Mesothelial cell of epicardium (in vitro differentiated cells): Measurements from ENCODE around the gene CARNS1. TPM values are rescaled to one million over a fixed set of nuclear protein-coding genes. Genes with fewer than 3 reads are reported as not detected.

Experiments
- DNase-seq, 2 experiments: peaks; one replicate each; pipeline ENCODE4 v3.0.0; 2021; ENCODE audit warnings: low spot score in 2 of 2; ENCODE audit not compliant: unreplicated experiment in 2 of 2
- H3K27ac Mint-ChIP-seq: 2 replicates; pipeline ENCODE4 v1.8.0; 2021; ENCODE audit warnings: mixed read lengths
- H3K27me3 Mint-ChIP-seq: 2 replicates; pipeline ENCODE4 v1.8.0; 2021; ENCODE audit warnings: low read depth, mixed read lengths
- H3K36me3 Mint-ChIP-seq: 2 replicates; pipeline ENCODE4 v1.8.0; 2021; ENCODE audit warnings: mixed read lengths
- H3K4me1 Mint-ChIP-seq: 2 replicates; pipeline ENCODE4 v1.8.0; 2021; ENCODE audit warnings: mixed read lengths
- H3K4me3 Mint-ChIP-seq: 2 replicates; pipeline ENCODE4 v1.8.0; 2021; ENCODE audit warnings: mild to moderate bottlenecking, moderate library complexity, mixed read lengths
- H3K9me3 Mint-ChIP-seq: 2 replicates; pipeline ENCODE4 v1.8.0; 2021; ENCODE audit warnings: mixed read lengths
- total RNA-seq: library from RNA; stranded (reverse); gene quantifications from 3 replicates; pipeline ENCODE4 v1.2.1, GENCODE V29; 2021
- TF ChIP-seq, protein P1 (sequence below): fragments of 200-600 bp; sonication (generic); IDR thresholded peaks from one replicate; pipeline ENCODE4 v1.5.0; 2021; ENCODE audit warnings: antibody characterized with exemption; ENCODE audit not compliant: unreplicated experiment

The CARNS1 gene
- total RNA-seq, 1 donor from 2014 or later = 21.1 TPM

DNA sequence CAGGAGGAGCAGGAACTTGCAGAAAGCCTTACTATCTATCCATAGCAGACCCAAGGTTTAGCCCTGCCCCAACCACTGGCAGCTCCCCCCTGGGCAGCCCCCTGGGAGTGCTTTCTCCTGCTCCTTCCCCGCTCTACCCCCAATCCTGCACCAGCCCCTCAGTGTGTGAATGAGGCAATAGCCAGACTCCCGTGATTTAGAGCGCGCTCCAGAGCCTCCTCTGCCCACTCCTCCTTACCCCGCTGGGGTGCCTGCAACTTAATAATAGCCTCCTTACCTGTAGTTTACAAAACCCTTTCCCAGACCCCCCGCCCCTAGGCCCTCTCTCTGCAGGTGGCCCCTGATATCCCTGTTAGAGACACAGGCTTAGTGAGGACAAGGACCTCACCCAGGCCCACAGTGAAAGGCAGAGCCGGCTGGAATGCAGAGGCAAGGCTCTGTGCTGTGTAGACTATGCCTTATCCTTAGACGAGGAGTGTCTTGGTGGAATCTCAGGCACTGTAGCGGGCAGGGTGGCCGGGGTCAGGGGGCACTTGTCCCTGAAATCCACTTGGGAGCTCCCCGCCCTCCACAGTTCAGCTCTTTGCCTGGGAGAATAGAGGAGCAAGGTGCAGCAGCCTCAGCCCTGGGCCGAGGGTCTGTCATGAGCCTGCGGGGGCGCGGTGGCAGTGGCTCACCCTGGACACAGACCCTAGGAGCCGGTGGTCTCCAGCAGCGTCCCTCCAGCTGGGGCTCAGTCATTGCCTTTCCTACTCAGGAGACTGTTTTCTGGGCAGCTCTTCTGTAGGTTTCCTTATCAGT lies 4.3 kb upstream of the CARNS1 start:
- peaks cover 12% of the 10 kb centered on the region for H3K4me1 Mint-ChIP-seq
- TF ChIP-seq, protein P1, sequence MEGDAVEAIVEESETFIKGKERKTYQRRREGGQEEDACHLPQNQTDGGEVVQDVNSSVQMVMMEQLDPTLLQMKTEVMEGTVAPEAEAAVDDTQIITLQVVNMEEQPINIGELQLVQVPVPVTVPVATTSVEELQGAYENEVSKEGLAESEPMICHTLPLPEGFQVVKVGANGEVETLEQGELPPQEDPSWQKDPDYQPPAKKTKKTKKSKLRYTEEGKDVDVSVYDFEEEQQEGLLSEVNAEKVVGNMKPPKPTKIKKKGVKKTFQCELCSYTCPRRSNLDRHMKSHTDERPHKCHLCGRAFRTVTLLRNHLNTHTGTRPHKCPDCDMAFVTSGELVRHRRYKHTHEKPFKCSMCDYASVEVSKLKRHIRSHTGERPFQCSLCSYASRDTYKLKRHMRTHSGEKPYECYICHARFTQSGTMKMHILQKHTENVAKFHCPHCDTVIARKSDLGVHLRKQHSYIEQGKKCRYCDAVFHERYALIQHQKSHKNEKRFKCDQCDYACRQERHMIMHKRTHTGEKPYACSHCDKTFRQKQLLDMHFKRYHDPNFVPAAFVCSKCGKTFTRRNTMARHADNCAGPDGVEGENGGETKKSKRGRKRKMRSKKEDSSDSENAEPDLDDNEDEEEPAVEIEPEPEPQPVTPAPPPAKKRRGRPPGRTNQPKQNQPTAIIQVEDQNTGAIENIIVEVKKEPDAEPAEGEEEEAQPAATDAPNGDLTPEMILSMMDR = no peak
- H3K36me3 Mint-ChIP-seq = no peaks in the 10 kb centered on the region
- H3K27ac Mint-ChIP-seq = no peak overlapping the region
- H3K9me3 Mint-ChIP-seq = no peaks in the 10 kb centered on the region
- H3K4me3 Mint-ChIP-seq = no peak overlapping the region
- peaks cover 52% of the 10 kb centered on the region for H3K27me3 Mint-ChIP-seq
- no peak for DNase-seq

DNA sequence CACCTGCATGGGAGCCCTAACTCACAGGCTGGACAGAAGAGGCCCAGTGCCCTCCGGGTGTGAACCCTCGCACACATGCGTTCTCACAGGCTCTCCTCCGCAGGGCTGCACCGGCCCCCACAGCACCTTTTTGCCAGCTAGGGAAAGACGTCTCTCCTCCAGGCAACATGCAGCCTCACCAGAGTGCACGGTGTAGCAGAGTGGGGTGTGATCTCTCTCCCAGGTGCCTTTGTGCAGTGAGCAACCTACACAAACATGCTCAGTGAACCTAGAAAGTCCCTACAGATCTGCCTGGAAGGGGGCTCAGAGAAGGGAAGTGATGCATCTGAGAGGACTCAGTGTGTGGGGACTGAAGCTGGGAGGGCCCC lies 3.7 kb upstream of the CARNS1 start:
- no peak for DNase-seq
- Mint-ChIP-seq H3K36me3 (no peaks in the 10 kb centered on the region), H3K4me3 (no peak overlapping the region), H3K27me3 (peaks cover 58% of the 10 kb centered on the region), H3K9me3 (no peaks in the 10 kb centered on the region), H3K27ac (no peak overlapping the region), H3K4me1 (peaks cover 18% of the 10 kb centered on the region)
- TF ChIP-seq, protein P1 = no peak

DNA sequence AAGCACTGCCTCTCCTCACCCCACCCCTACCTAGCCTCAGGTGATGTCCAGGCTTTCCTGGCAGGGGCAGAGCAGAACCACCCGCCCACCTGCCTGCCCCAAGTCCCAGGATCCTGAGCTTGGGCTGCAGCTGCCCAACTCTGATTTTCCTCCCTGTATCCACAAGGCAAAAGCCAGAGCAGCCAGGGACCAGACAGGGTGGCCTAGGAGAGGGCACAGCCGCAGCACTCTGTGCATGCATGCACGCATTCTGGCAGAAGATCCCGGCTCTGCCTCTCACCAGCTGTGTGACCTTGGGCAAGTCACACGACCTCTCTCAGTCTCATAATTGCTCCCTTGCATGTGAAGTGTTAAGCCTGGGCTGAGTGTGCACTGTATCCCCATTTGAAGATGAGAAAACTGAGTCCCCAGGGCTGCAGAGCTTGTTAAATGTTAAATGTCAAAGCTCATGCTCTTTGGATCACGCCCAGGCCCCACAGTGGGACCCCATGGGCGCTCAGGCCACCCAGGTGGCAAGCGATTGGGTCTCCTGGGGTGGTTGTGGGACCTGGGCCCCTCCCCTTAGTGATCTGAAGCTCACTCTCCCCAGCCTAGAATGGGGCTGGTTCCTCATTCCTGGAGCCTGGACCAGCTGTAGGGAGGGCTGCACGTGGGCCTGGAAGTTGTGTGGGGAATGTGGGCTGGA lies 2.8 kb upstream of the CARNS1 start:
- H3K27ac Mint-ChIP-seq = no peak overlapping the region
- H3K4me1 Mint-ChIP-seq = peaks cover 17% of the 10 kb centered on the region
- TF ChIP-seq, protein P1 = no peak
- no peaks in the 10 kb centered on the region for H3K9me3 Mint-ChIP-seq
- H3K27me3 Mint-ChIP-seq = peaks cover 56% of the 10 kb centered on the region
- H3K36me3 Mint-ChIP-seq = no peaks in the 10 kb centered on the region
- no peak for DNase-seq
- H3K4me3 Mint-ChIP-seq = no peak overlapping the region

DNA sequence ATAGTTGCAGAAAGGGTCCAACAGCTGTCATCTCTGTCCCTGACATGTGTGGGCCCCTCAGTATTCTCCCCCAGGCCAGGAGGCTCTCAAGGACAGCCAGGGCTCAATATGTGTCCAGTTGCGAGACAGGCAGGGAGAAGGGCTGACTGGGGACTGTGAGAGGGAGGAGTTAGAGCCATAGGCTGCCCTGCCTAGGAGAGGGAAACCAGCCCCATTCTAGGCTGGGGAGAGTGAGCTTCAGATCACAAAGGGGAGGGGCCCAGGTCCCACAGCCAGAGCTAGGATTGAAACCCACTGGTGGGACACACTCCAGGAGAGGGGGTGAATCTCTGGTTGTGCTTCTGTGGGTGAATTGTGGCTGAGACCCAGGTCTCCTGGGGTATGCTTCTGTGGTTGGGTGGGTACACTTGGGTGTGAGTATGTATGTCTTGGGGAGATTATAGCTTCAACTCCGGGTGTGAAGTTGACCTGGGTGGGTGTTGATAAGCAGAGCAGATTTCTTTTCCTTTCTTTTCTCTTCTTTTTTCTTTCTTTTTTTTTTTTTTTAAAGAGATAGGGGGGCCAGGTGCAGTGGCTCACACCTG lies 2.1 kb upstream of the CARNS1 start:
- no peaks in the 10 kb centered on the region for H3K9me3 Mint-ChIP-seq
- H3K4me3 Mint-ChIP-seq = peak overlapping the region; percentile 24
- no peak for DNase-seq
- peaks cover 53% of the 10 kb centered on the region for H3K27me3 Mint-ChIP-seq
- H3K27ac Mint-ChIP-seq = peak overlapping the region; percentile 3
- peaks cover 17% of the 10 kb centered on the region for H3K4me1 Mint-ChIP-seq
- TF ChIP-seq, protein P1 = no peak
- H3K36me3 Mint-ChIP-seq = no peaks in the 10 kb centered on the region

DNA sequence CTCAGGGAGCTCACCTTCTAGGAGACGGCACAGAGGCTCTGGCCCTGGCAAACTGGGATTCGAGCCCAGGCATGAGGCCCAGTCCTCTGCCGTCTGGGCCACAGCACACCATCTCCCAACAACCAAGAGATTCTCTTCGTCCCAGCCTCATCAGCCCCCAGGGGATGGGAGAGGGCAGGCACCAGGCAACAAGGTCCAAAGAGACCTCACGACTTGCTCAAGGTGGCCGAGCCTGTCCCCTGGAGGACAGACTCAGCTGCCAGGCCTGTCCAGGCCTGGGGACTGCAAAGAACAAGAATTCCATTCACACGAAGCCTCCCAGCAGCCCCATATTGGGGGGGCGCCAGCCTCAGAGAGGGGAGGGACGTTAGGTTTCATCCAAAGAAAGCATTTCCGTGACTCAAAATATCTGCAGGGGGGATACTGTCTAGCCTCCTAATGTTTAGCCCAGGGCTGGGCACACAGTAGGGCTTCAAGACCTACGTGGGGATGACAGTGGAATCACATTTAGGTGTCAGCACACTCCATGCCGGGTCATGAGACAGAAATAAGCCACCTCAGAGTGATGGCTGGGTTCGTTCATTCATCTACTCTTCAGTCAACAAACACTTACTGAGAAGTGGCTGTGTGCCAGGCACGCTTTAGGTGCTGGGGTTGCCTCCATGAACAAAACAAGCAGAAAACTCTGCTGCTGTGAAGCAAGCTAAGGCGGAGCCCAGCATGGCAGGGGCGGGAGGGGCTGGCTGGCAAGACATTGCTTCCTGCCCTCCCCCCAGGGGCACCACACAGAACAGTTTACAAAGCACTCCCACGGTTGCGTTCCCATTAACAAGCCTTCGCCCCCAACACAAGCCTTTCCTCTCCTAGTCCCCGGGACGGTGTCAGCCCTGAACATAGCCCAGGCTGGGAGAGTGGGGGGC lies 1.2 kb downstream of the CARNS1 start:
- Mint-ChIP-seq H3K27ac (peak overlapping the region; percentile 83), H3K27me3 (peaks cover 38% of the 10 kb centered on the region), H3K4me3 (peak overlapping the region; percentile 62), H3K4me1 (peaks cover 27% of the 10 kb centered on the region), H3K9me3 (no peaks in the 10 kb centered on the region), H3K36me3 (no peaks in the 10 kb centered on the region)
- DNase-seq = no peak
- TF ChIP-seq, protein P1 = no peak
